Measurements from ENCODE around the gene SOCS2.
"Not testable (repeated sequence)": the region's sequence is repeated elsewhere in the genome, so short reads cannot be mapped to it uniquely, and the experiment has no call there.

Gene SOCS2, protein sequence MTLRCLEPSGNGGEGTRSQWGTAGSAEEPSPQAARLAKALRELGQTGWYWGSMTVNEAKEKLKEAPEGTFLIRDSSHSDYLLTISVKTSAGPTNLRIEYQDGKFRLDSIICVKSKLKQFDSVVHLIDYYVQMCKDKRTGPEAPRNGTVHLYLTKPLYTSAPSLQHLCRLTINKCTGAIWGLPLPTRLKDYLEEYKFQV

DNA sequence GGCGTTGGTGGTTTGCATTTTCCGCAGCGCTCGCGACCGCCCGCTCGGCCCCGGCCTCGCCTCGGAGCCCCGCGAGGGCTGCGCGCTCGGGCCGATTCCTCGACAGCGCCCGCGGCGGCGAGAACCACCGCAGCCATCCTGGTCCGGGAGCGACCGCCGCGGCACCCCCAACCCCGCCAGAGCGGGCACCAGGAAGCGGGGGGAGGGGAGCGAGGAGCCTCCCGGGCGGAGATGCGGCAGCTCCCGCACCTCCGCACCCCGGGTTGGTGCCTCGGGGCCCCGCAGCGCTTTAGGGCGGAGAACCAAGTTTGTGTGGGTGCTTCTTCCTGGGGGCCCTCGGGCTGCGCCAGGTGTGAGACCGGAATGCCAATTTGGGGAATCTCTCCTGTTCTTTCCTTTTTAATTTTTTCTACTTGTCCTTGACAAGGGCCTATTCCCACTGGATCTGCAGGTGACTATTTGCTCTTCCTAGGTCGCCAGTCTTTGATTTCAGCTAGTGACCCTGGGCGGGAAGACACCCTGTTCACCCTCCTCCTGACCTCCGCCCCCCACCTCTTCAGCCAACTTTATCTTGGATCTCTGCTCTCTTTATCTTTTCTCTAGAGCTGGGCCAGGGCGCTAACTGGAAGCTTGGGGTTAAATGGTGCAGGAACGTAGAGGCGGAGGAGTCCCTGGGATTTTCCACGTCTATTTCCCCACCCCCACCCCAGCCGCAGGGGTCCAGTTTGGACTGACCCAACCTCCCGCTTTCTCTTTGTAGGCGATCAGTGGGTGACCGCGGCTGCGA lies at the start of gene SOCS2:
Gene SOCS2, plus strand, starts transcription at position 751 of the 787 bp plus-strand sequence. CDS start 223 bp downstream, outside the sequence.
- no peak for DNase-seq (ENCODE audit: low read depth in 2 of 2)

DNA sequence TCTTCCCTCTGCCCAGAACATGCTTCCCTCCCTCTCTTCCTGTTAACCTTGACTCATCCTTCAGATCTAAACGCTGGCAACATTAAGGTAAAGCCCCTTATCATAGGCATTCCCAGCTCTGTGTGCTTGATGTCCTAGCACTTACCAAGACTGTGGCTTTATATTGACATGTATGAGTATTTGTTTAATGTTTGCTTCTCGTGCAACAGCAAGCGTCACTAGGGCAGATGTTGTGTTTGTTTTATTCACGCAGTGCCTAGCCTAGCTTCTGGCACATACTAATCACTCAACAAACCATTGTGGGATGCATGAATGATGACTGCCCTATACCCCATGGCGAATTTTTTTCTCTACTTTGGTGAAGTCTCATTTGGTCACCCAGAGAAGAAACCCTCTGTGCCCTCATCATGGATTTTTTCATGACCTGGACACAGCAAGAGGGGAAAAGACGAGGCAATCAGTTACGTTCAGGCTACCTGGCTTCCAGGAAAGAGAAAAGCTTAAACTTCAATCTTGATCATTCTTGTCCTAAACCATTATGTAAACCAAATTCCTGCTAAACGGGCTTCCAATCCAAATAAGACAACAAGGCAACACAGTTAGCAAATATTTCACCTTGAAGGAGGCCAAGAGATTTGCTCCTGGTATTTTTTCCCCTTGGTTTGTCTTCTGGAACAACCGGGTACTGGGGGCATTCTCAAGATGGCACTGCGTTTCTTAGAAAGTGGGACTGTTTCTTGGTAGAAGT lies 47.9 kb upstream of the SOCS2 start:
- no peak for DNase-seq (ENCODE audit: low read depth in 2 of 2)

DNA sequence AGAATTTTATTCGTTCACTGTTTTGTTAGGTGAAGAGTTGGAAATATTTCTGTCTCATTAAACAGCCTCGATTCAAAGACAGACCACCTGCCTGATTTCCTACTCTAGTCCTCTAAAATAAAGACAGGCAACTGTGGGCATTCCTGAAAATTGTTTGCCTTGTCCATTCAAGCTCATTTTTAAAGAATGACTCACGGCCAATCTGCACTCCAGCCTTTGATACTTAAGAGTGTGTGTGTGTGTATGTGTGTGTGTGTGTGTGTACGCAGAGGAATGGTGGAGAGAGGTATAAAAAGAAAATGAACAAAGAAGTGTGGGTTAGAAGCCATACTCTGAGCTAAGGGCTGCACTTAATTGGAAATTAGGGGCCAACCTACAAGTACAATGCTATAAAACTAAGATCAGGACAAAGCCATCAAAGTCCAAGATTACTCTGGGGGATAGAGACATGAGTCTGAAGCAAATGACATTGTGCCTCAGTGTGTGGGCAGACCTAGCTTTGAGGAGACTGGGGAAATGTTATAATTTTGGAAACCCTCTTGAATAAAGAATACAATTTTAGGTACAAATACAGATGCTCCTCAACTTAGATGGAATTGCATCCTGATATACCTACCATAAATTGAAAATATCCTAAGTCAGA lies 45.6 kb upstream of the SOCS2 start:
- no peak for DNase-seq (ENCODE audit: low read depth in 2 of 2)

DNA sequence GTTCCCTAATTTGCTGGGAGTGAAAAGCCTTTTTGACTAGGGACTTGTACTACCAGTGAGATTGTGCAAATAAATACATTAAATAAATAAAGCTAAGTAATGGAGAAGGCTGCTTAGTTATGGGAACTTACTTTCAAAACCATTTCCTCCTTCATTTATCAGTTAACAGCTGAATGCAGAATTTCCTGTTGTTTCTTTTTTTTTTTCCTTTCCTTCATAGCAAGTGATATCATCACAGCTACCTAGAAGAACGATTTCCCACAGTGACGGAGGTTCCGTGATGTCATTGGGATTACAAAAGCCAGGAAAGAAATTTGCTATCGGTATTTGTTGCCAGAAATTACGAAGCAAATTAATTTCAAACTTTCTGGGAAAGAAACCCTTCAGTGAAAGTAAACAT lies 42.1 kb upstream of the SOCS2 start:
- peak in 1 of 2 donors; percentile 15 for DNase-seq (ENCODE audit: low read depth in 2 of 2)

DNA sequence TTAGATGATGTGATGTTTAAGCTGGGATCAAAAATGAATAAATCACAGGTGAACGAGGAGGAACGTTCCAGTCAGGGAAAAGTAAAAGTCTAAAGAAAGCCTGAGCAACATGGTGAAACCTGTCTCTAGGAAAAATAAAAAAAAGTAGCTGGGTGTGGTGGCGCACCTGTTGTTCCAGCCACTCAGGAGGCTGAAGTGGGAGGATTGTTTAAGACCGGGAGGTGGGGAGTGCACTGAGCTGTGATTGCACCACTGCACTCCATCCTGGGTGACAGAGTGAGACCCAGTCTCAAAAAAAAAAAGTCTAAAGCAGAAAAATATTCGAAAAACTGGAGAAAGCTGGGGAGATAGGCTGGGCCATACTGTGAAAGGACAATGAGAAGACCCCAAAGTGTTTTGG lies 39.2 kb upstream of the SOCS2 start:
- no peak for DNase-seq (ENCODE audit: low read depth in 2 of 2)

DNA sequence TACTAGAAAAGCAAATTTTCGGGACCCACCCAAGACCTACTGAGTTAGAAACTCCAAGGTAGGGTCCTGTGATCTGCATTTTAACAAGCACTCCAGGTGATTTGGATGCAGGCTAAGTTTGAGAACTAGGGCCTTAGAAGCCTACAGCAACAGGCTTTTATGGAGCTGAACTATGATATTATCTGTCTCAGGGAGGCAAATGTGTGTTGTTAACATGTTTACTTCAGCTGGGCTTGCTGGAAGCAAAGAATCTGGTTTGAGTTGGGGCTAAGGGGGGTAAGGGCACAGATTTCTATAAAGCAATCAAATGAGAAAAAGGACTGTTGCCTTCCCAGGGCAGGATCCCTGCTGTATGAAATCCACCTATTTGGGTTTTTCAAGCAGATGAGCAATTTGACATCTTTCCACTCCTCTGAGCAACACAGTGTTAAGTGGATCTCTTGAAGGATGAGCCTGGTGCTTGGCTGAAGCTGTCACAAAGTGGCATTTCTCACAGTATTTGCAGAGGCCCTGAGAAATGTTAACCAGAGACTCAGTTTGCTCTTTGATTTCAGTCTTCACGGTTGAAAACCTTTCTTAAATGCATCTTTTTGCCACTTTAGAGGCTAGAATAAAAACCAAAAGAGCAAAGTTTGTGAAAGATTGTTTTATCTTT lies 36.2 kb upstream of the SOCS2 start:
- DNase-seq (ENCODE audit: low read depth in 2 of 2): no peak

DNA sequence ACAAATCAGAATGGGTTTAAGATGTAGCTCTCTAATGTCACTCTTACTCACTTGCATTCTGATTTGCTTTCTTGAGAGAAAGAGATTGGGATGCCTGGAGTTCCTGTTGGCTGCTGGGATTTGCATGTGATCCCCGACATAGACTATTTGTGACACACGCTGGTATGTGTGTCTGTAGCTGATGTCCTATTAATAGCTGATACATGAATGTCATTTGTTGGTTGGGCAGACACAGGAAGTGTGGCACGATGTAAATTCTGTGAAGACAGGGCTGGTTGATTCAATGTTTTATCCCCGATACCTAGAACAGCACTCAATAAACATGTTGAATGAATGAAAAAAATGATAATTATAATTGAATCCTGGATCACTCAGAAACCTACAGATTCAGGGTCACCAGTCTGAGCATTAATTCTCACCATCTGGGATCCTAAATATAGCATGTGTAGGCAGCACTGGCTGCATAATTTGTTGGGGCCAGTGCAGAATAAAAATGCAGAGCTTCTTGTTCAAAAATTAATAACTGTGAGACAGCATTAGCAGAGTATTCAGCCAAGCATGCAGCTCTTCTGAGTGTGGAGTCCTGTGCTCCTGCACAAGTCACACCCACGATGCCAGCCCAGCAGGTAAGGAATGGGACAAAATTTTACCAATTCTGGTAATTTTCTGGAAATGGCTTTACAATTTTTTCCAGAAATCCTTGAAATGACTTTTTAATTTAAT lies 35.5 kb upstream of the SOCS2 start:
- DNase-seq (ENCODE audit: low read depth in 2 of 2): no peak

DNA sequence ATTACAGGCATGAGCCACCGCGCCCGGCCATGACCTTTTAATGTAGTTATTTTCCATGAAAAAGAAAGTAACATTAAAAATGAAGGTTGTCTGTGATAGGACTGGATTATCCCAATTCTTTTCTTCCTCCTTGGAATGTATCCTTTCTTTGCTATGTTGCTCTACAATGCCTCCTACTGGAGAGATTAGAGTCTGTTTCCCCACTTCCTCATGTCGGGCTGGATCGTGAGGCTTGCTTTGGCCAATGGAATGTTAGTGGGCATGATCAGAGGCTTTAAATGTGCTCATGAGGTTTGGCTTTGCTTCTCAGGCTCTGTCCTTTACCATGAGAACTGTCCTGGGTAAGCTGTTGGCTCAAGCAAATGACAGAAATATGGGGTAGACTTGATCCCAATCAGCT lies 34.7 kb upstream of the SOCS2 start:
- no peak for DNase-seq (ENCODE audit: low read depth in 2 of 2)

DNA sequence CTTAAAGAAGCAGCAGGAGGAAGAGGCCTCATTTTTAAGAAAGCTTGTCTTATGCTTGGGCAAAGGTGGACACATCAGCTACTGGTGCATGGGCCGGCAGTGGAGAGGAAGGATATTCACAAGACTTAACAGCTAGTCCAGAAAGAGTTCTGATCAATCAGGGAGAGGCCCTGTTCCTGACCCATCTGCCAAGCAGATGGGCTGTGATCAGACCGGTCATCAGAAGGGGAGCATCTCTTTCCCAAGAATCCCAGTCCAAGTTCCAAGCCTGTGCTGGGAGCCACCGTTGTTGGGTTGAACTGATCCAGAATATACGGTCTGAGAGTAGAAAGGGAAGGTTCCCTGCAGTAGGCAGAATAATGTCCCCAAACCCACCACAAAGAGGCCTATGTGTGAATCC lies 32.7 kb upstream of the SOCS2 start:
- DNase-seq (ENCODE audit: low read depth in 2 of 2): no peak

DNA sequence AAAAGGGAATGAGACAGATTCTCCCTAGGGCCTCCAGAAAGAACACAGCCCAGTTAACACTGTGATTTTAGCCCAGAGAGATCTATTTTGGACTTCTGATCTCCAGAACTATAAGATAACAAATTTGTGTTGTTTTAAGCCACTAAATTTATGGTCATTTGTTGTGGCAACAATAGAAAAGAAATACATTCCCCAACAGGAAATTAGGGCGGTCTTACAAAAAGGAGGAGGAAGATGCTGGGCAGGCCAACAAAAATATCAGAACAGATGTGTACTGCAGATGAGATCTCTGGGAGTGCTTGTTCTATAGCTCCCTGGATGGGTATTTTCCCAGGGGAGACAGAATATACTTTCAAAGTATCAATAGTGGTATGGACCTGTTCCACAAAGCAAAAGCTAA lies 32.0 kb upstream of the SOCS2 start:
- DNase-seq (ENCODE audit: low read depth in 2 of 2): no peak

DNA sequence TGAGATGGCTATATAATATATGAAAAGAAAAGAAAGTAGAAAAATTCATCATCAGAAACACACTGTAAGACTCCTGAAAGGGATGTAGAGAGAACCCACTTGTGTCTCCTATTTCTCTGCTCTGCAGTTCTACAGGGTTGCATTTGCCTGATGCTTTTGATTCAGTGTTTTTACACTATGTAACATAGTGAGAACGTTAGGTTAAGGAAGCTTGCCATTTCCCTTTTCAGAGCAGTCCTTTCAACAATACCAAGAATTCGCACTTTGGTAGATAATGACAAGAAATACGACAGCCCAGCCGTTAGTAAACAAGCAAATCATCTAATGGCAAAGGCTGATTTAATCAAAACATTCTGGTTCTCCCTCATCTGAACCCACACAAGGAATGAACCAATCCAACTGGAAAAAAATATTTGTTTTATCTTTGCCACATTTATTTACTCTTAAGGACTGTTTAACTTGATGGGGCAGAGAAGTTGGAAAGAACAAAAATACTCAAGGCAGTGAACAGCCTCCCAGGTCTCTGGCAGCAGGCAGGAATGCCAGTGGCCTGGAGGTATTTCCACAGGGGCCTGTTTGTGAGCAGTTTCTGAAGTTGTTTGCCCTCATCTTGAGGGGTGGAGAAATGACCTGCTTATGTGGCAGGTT lies 30.8 kb upstream of the SOCS2 start:
- DNase-seq (ENCODE audit: low read depth in 2 of 2): no peak

DNA sequence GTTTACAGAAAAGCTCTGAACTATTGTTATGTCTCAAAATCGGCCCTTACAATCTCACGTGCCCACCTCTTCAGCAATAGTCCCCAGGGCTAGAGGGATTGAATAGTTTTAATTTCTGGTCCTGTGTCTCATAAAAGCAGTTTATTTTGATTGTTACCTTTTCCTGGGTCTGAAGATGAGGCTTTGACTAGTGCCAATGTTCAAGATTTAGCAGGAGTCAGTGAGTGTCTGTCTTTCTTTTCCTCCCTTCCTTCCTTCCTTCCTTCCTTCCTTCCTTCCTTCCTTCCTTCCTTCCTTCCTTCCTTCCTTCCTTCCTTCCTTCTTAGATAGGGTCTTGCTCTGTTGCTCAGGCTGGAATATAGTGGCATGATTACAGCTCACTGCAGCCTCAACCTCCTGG lies 24.7 kb upstream of the SOCS2 start:
- DNase-seq (ENCODE audit: low read depth in 2 of 2): no peak

DNA sequence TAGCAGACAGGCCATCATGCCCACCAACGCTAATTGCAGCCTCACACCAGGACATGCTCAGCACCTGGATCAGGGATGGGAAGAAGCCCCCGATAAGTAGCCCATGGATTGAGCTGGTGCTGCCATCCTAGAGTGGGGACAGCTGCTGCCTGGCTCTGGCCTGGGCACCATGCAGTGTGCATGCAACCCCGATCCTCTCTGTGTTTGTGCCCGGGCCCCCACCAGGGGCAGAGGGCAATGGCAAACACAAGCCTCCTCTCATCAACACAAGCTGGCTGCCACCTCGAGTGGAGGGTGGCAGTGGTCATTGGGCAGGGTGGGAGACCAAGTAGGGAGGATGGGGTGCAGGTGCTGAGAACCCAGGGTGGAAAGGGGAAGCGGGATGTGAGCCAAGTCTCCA lies 23.3 kb upstream of the SOCS2 start:
- no peak for DNase-seq (ENCODE audit: low read depth in 2 of 2)

DNA sequence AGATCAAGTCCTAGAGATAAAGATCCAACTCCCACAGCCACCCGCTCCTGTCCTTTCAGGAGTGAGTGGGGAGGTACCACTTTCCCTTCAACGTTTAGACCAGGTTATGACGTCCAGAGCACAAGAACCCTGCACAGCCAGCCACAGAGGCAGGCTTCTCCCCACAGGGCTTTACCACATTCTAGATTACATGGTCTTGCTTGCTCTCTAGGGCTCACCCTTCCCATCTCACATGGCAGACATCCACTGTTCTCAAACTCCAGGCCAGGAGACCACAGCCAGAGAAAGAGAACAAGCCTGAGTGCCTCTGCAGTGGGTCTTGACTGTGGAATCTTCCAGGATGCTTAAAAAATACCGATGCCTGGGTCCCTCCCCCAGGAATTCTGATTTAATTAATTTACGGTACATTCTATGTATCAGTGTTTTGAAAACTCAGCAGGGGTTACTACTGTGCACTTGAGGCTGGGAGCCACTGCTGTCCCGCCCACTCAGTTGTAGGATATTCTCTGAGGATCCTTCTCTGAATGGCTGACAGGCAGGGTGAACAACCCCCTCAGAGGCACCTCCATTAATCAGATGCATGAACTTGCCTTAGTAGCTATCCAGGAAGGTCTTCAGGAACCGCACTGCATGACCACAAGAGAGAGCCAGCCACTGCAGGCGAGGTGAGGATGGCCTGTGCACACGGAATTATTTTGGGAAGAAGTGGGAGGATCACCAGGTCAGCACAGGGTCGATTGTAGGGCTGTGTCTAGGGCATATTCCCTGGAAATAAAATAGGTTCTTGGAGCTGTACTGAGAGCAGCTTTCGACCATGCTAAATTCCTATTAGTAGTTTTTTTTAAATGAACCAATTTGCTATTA lies 21.5 kb upstream of the SOCS2 start:
- no peak for DNase-seq (ENCODE audit: low read depth in 2 of 2)

DNA sequence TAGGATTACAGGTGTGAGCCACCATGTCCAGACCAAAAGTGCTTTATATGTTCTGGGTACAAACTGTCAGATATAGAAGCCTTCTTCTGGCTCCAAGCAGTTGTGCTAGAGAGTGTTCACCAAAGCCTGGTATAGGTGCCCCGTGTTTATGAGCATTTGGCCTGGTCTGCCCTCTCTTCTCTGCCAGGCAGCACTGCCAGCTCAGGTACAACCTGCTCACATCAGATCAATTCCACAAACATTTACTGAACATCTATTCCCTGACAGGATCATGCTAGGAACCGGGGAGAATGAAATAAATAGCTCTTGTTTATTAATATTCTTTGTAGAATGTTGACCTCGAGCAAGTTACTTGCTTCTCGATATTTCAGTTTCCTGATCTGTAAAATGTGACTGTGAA lies 20.0 kb upstream of the SOCS2 start:
- DNase-seq (ENCODE audit: low read depth in 2 of 2): no peak

DNA sequence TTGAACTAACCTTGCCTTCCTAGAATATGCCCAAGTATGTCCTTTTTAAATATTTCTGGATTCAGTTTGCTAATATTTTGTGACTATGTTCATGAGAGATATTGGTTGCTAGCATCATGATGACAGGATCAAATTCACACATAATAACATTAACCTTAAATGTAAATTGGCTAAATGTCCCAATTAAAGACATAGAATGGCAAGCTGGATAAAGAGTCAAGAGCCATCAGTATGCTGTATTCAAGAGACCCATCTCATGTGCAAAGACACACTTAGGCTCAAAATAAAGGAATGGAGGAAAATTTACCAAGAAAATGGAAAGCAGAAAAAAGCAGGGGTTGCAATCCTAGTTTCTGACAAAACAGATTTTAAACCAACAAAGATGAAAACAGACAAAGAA lies 14.6 kb upstream of the SOCS2 start:
- not testable (repeated sequence) for DNase-seq (ENCODE audit: low read depth in 2 of 2)

DNA sequence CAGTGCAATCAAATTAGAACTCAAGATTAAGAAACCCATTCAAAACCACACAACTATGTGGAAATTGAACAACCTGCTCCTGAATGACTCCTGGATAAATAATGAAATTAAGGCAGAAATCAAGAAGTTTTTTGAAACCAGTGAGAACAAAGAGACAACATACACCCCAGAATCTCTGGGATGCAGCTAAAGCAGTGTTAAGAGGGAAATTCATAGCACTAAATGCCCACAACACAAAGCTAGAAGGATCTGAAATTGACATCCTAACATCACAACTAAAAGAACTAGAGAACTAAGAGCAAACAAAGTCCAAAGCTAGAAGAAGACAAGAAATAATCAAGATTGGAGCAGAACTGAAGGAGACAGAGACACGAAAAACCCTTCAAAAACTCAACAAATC lies 13.8 kb upstream of the SOCS2 start:
- DNase-seq (ENCODE audit: low read depth in 2 of 2): not testable (repeated sequence)

DNA sequence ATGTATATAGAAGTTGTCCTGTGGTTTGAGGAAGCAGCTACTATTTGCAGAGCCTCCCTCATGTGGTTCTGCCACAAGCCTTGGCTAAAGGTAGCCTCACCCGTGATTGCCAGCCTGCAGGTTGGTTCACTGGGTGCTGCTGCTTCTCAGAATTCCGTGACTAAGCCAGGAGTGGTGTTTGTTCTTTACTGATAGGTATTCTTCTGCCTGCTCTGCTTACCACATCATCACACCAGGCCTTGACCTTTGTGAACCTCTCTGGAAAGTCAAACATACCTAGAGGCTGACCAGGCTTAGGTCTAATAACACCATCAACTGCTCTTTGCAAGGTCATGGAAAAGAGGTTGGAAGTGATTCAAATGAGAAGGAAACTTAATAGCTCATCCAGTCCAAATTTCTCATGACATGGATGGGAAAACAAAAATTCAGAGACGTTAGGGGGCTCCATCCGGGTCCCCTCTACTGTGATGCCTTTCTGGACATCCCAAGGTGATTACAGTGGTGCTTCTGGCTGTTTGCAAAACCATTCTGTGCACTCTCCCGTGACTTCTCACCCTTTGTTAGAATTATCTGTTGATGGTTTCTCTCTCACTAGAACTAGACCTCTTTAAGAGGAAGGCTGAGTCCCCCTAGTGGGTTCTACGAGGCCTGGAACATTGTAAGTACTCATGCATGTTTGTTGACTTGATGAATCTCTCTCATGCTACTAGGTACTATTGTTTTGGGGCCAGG lies 8.5 kb upstream of the SOCS2 start:
- DNase-seq (ENCODE audit: low read depth in 2 of 2): no peak

DNA sequence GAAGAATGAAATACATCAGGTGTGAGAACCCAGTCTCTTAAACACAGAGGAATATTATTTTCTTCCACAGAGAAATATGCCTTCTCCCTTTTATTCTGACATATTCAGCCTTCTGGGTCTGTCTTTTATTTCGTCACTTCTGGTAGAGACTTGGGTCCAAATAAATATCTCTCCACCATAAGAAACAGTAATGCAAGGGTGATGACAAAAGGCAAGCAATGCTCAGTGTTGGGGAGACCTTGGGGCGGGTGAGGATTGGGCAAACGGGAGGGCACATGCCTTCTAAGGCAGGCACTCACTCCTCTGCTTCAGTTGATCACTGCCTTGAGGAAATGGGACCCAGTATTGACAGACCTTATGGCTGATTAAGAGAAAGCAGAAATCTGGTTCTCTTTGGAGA lies 6.7 kb upstream of the SOCS2 start:
- DNase-seq (ENCODE audit: low read depth in 2 of 2): no peak

All from stimulated activated CD8-positive, alpha-beta memory T cell treated with anti-CD3 and anti-CD28 coated beads, Interleukin-7, amount 100 ng/mL, for 4 hours (primary cell).